Measurements from ENCODE around the gene IL1RAPL2. TPM values are rescaled to one million over a fixed set of nuclear protein-coding genes. Genes with fewer than 3 reads are reported as not detected.
"Not testable (repeated sequence)": the region's sequence is repeated elsewhere in the genome, so short reads cannot be mapped to it uniquely, and the experiment has no call there.

The IL1RAPL2 gene
- polyA plus RNA-seq, 3 donors, result 1.1 to 1.5 (median 1.3) TPM

- no peak for DNase-seq (ENCODE audit: extremely low read depth in 1 of 11, low read depth in 9 of 11, low spot score in 4 of 11)
These were observed 229.8 kb downstream of the IL1RAPL2 start for GRCh38 chrX:104795804-104796203.

GRCh38 chrX:104803219-104803618, 237.2 kb downstream of the IL1RAPL2 start:
- no peak for DNase-seq (ENCODE audit: extremely low read depth in 1 of 11, low read depth in 9 of 11, low spot score in 4 of 11)

GRCh38 chrX:104806346-104806745, 240.3 kb downstream of the IL1RAPL2 start:
- no peak for DNase-seq (ENCODE audit: extremely low read depth in 1 of 11, low read depth in 9 of 11, low spot score in 4 of 11)

- DNase-seq (ENCODE audit: extremely low read depth in 1 of 11, low read depth in 9 of 11, low spot score in 4 of 11), result no peak
These were observed 267.4 kb downstream of the IL1RAPL2 start for GRCh38 chrX:104833401-104833800.

GRCh38 chrX:104842646-104843045, 276.6 kb downstream of the IL1RAPL2 start:
- DNase-seq (ENCODE audit: extremely low read depth in 1 of 11, low read depth in 9 of 11, low spot score in 4 of 11), result no peak

- no peak for DNase-seq (ENCODE audit: extremely low read depth in 1 of 11, low read depth in 9 of 11, low spot score in 4 of 11)
These were observed 286.2 kb downstream of the IL1RAPL2 start for GRCh38 chrX:104852241-104852640.

GRCh38 chrX:104854188-104854587, 288.2 kb downstream of the IL1RAPL2 start:
- DNase-seq (ENCODE audit: extremely low read depth in 1 of 11, low read depth in 9 of 11, low spot score in 4 of 11), result no peak

GRCh38 chrX:104854790-104855340, 288.9 kb downstream of the IL1RAPL2 start:
- no peak for DNase-seq (ENCODE audit: extremely low read depth in 1 of 11, low read depth in 9 of 11, low spot score in 4 of 11)

GRCh38 chrX:104863466-104863865, 297.5 kb downstream of the IL1RAPL2 start:
- no peak for DNase-seq (ENCODE audit: extremely low read depth in 1 of 11, low read depth in 9 of 11, low spot score in 4 of 11)

- DNase-seq (ENCODE audit: extremely low read depth in 1 of 11, low read depth in 9 of 11, low spot score in 4 of 11), result no peak
These were observed 298.3 kb downstream of the IL1RAPL2 start for GRCh38 chrX:104864296-104864695.

- no peak for DNase-seq (ENCODE audit: extremely low read depth in 1 of 11, low read depth in 9 of 11, low spot score in 4 of 11)
These were observed 311.5 kb downstream of the IL1RAPL2 start for GRCh38 chrX:104877504-104877903.

- DNase-seq (ENCODE audit: extremely low read depth in 1 of 11, low read depth in 9 of 11, low spot score in 4 of 11), result no peak
These were observed 336.1 kb downstream of the IL1RAPL2 start for GRCh38 chrX:104902070-104902469.

GRCh38 chrX:104909694-104910093, 343.7 kb downstream of the IL1RAPL2 start:
- DNase-seq (ENCODE audit: extremely low read depth in 1 of 11, low read depth in 9 of 11, low spot score in 4 of 11), result not testable (repeated sequence)

- peak in 3 of 11 donors; percentile 0 to 21 (median 11) for DNase-seq (ENCODE audit: extremely low read depth in 1 of 11, low read depth in 9 of 11, low spot score in 4 of 11)
These were observed 347.3 kb downstream of the IL1RAPL2 start for GRCh38 chrX:104913348-104913747.

- not testable (repeated sequence) for DNase-seq (ENCODE audit: extremely low read depth in 1 of 11, low read depth in 9 of 11, low spot score in 4 of 11)
These were observed 348.7 kb downstream of the IL1RAPL2 start for GRCh38 chrX:104914686-104915085.

GRCh38 chrX:104918122-104918521, 352.1 kb downstream of the IL1RAPL2 start:
- no peak for DNase-seq (ENCODE audit: extremely low read depth in 1 of 11, low read depth in 9 of 11, low spot score in 4 of 11)

- DNase-seq (ENCODE audit: extremely low read depth in 1 of 11, low read depth in 9 of 11, low spot score in 4 of 11), result no peak
These were observed 355.7 kb downstream of the IL1RAPL2 start for GRCh38 chrX:104921584-104922205.

GRCh38 chrX:104922206-104922621, 356.2 kb downstream of the IL1RAPL2 start:
- DNase-seq (ENCODE audit: extremely low read depth in 1 of 11, low read depth in 9 of 11, low spot score in 4 of 11), result peak; percentile 4 to 57 (median 41)

- no peak for DNase-seq (ENCODE audit: extremely low read depth in 1 of 11, low read depth in 9 of 11, low spot score in 4 of 11)
These were observed 363.3 kb downstream of the IL1RAPL2 start for GRCh38 chrX:104929324-104929723.

GRCh38 chrX:104935581-104935980, 369.6 kb downstream of the IL1RAPL2 start:
- no peak for DNase-seq (ENCODE audit: extremely low read depth in 1 of 11, low read depth in 9 of 11, low spot score in 4 of 11)

- no peak for DNase-seq (ENCODE audit: extremely low read depth in 1 of 11, low read depth in 9 of 11, low spot score in 4 of 11)
These were observed 387.3 kb downstream of the IL1RAPL2 start for GRCh38 chrX:104953251-104953650.
